B cell (primary cell): ENCODE measurements around the gene DDOST. TPM values are rescaled to one million over a fixed set of nuclear protein-coding genes. Genes with fewer than 3 reads are reported as not detected.

Experiments
- ATAC-seq: fragments of 200-7000 bp; cut with Tn5 transposase; one replicate; pipeline ENCODE4 v1.10.0; 2021; ENCODE audit warnings: low read depth, mild to moderate bottlenecking, moderate number of reproducible peaks, moderate library complexity
- CTCF ChIA-PET: fragments of 350-600 bp; sonication (Branson Sonifier 250); formaldehyde crosslinking; loops from one replicate; lab custom pipeline; 2021; ENCODE audit warnings: antibody characterized with exemption, inconsistent platforms; lab: Charles Lee
- POLR2A ChIA-PET: fragments of 350-600 bp; sonication (Branson Sonifier 250); formaldehyde crosslinking; loops from one replicate; lab custom pipeline; 2021; ENCODE audit warnings: antibody characterized with exemption; lab: Charles Lee
- DNase-seq: peaks from one replicate; pipeline ENCODE4 v3.0.0; 2013
- H2AFZ ChIP-seq: 2 replicates; pipeline ENCODE4 v1.6.1; 2012; ENCODE audit warnings: mild to moderate bottlenecking, low read depth, low read length; ENCODE audit not compliant: insufficient read depth, poor library complexity, severe bottlenecking
- H3K27ac ChIP-seq, 2 donors: 1 replicate in 1 of 2; 2 replicates in 1 of 2; pipeline ENCODE4 v1.5.1; 2012 to 2013; ENCODE audit warnings: low read length in 2 of 2, mild to moderate bottlenecking in 2 of 2, moderate library complexity in 1 of 2
- H3K27me3 ChIP-seq, 4 experiments: fragments of 200-600 bp in 1 of 4; sonication (generic) in 1 of 4; replicated peaks in 1 of 4; 1 replicate in 2 of 4; 2 replicates in 2 of 4; pipeline versions ENCODE4 v1.6.1 to v1.7.0; 2013 to 2016; ENCODE audit warnings: low read length in 3 of 4, mild to moderate bottlenecking in 2 of 4, mixed read lengths in 1 of 4, moderate library complexity in 1 of 4; ENCODE audit not compliant: insufficient read depth in 4 of 4, control insufficient read depth in 3 of 4; ENCODE audit errors: control extremely low read depth in 1 of 4
- H3K36me3 ChIP-seq, 2 experiments: replicated peaks in 1 of 2; 1 replicate in 1 of 2; 2 replicates in 1 of 2; pipeline versions ENCODE4 v1.6.1 to v1.7.1; 2013; ENCODE audit warnings: low read length in 1 of 2; ENCODE audit not compliant: insufficient read depth in 2 of 2, control insufficient read depth in 1 of 2; ENCODE audit errors: control extremely low read depth in 1 of 2, extremely low read depth in 1 of 2
- H3K4me1 ChIP-seq, 2 donors: fragments of 200-600 bp in 1 of 2; sonication (generic) in 1 of 2; 1 replicate in 1 of 2; 2 replicates in 1 of 2; pipeline versions ENCODE4 v1.5.1 to v1.6.1; 2013 to 2017; ENCODE audit warnings: low read length in 2 of 2; ENCODE audit not compliant: control insufficient read depth in 2 of 2, insufficient read depth in 2 of 2
- H3K4me2 ChIP-seq: replicated peaks from 2 replicates; pipeline ENCODE3; 2012; ENCODE audit warnings: mild to moderate bottlenecking, low read depth, low read length; ENCODE audit not compliant: poor library complexity, severe bottlenecking
- H3K4me3 ChIP-seq, 5 experiments: fragments of 200-600 bp in 1 of 5; sonication (generic) in 1 of 5; 1 replicate in 3 of 5; 2 replicates in 2 of 5; pipeline versions ENCODE4 v1.5.1 to v1.7.0; 2011 to 2016; ENCODE audit warnings: low read length in 4 of 5, mild to moderate bottlenecking in 4 of 5, low read depth in 2 of 5, control low read depth in 1 of 5, moderate library complexity in 1 of 5; ENCODE audit not compliant: insufficient read depth in 1 of 5; ENCODE audit errors: control extremely low read depth in 1 of 5, extremely low read depth in 1 of 5
- H3K79me2 ChIP-seq: fragments of 200-600 bp; sonication (generic); one replicate; pipeline ENCODE4 v1.6.0; 2016; ENCODE audit warnings: low read length; ENCODE audit not compliant: control insufficient read depth, insufficient read depth
- H3K9ac ChIP-seq: fragments of 200-600 bp; sonication (generic); 2 replicates; pipeline ENCODE4 v1.6.1; 2017; ENCODE audit warnings: mild to moderate bottlenecking, low read length, moderate library complexity
- H3K9me3 ChIP-seq, 3 donors: one replicate each; pipeline versions ENCODE4 v1.6.1 to v1.7.1; 2013; ENCODE audit warnings: low read length in 2 of 3; ENCODE audit not compliant: control insufficient read depth in 2 of 3, insufficient read depth in 1 of 3; ENCODE audit errors: control extremely low read depth in 1 of 3
- H4K20me1 ChIP-seq: 2 replicates; pipeline ENCODE4 v1.6.0; 2012; ENCODE audit warnings: mild to moderate bottlenecking, low read length; ENCODE audit not compliant: insufficient read depth, control insufficient read depth, poor library complexity, severe bottlenecking
- H3K27ac Mint-ChIP-seq: one replicate; pipeline ENCODE4 v1.8.0; 2021; ENCODE audit warnings: mixed read lengths
- H3K27me3 Mint-ChIP-seq: one replicate; pipeline ENCODE4 v1.8.0; 2021; ENCODE audit warnings: mixed read lengths
- H3K4me1 Mint-ChIP-seq: one replicate; pipeline ENCODE4 v1.8.0; 2021; ENCODE audit warnings: mixed read lengths
- H3K4me3 Mint-ChIP-seq: one replicate; pipeline ENCODE4 v1.8.0; 2021; ENCODE audit warnings: mixed read lengths
- H3K9me3 Mint-ChIP-seq: one replicate; pipeline ENCODE4 v1.8.0; 2022; ENCODE audit warnings: mixed read lengths; ENCODE audit not compliant: insufficient read depth
- EZH2 ChIP-seq: IDR thresholded peaks from 2 replicates; pipeline ENCODE4 v1.6.1; 2012; ENCODE audit warnings: borderline replicate concordance, low read depth, mild to moderate bottlenecking, moderate library complexity, low read length; ENCODE audit not compliant: insufficient read depth, poor library complexity, severe bottlenecking
- WGBS: methylation state at CpG from one replicate; pipeline ENCODE4 v1.1.5; 2013; ENCODE audit warnings: missing lambda C conversion rate; ENCODE audit not compliant: insufficient coverage; 5-methylcytosine and 5-hydroxymethylcytosine counted together
- intact Hi-C: fragments of 100-400 bp; cut with micrococcal nuclease; formaldehyde crosslinking; loops from one replicate; pipeline ENCODE4 v1.10.0; 2022
- polyA plus RNA-seq: library from polyadenylated mRNA; depleted of rRNA; stranded (reverse); fragments of >200 nt; gene quantifications from 2 replicates; pipeline ENCODE4 v1.2.3, GENCODE V29; 2012
- total RNA-seq, 2 donors: library from RNA; stranded (reverse); fragments of 120-200 nt in 1 of 2; gene quantifications; 1 replicate in 1 of 2; 2 replicates in 1 of 2; pipeline versions ENCODE4 v1.2.3 to v1.2.4, GENCODE V29; 2013 to 2022
- TF ChIP-seq, protein P1 (sequence below): fragments of 200-600 bp; IDR thresholded peaks from one replicate; pipeline ENCODE4 v1.8.0; 2022; ENCODE audit warnings: antibody characterized with exemption, mild to moderate bottlenecking

Gene DDOST
- total and polyA plus RNA-seq, 2 donors (not counting 1 experiment from before 2014, with no cell fraction given): 73.5 to 99.2 TPM

- Histone ChIP-seq H4K20me1 (no peaks in the 10 kb centered on the region), H3K79me2 (no peaks in the 10 kb centered on the region), H3K4me3 (no peak overlapping the region), H3K4me1 (no peaks in the 10 kb centered on the region), H3K27ac (no peak overlapping the region), H3K9ac (no peak overlapping the region), H2AFZ (no peak overlapping the region), H3K9me3 (no peaks in the 10 kb centered on the region), H3K27me3 (no peaks in the 10 kb centered on the region), H3K4me2 (no peak overlapping the region), H3K36me3 (peaks cover 0 to 12% of the 10 kb centered on the region in 2 experiments)
- intact Hi-C loops: no loop called here
- ChIA-PET POLR2A (no interaction called here), CTCF (interaction anchor here (2.3 to 4.4 kb wide), 2 partner anchors 9 to 117 kb away, joined by 8 to 27 read pairs; partner anchors contain the start of gene PINK1)
- Mint-ChIP-seq H3K27me3 (no peaks in the 10 kb centered on the region), H3K4me1 (no peaks in the 10 kb centered on the region), H3K9me3 (no peaks in the 10 kb centered on the region), H3K4me3 (no peak overlapping the region), H3K27ac (no peak overlapping the region)
- WGBS: 86% methylated on average over 10 of the region's 10 CpGs
- TF ChIP-seq, protein P1, sequence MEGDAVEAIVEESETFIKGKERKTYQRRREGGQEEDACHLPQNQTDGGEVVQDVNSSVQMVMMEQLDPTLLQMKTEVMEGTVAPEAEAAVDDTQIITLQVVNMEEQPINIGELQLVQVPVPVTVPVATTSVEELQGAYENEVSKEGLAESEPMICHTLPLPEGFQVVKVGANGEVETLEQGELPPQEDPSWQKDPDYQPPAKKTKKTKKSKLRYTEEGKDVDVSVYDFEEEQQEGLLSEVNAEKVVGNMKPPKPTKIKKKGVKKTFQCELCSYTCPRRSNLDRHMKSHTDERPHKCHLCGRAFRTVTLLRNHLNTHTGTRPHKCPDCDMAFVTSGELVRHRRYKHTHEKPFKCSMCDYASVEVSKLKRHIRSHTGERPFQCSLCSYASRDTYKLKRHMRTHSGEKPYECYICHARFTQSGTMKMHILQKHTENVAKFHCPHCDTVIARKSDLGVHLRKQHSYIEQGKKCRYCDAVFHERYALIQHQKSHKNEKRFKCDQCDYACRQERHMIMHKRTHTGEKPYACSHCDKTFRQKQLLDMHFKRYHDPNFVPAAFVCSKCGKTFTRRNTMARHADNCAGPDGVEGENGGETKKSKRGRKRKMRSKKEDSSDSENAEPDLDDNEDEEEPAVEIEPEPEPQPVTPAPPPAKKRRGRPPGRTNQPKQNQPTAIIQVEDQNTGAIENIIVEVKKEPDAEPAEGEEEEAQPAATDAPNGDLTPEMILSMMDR: no peak
- no peak for TF ChIP-seq EZH2
- no peak for ATAC-seq
- no peak for DNase-seq
Observed at GRCh38 chr1:20641975-20642374, 19.2 kb downstream of the DDOST start.

DNA sequence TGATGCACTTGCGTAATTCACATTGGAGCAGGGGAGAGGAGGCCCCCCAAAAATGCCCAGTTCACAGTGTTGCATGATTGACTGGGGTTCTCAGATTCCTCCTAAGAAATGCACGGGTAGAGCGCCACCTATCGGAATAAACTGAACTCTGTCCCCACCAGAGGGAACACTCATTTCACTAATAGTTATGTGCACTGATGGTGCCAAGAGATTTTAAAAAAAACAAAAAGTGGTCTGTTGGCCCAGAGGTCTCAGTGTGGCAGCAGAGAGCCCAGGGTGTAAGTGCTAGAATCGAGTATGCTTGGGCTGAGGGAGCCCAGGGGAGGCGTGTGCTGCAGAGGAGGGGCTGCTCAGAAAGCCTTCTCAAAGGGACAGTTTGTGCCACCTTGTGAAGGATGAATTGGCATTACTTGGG lies 21.0 kb downstream of the DDOST start:
- no peaks in the 10 kb centered on the region for H3K9me3 Mint-ChIP-seq
- H3K27ac Mint-ChIP-seq: no peak overlapping the region
- Histone ChIP-seq H4K20me1 (no peaks in the 10 kb centered on the region), H3K4me1 (no peaks in the 10 kb centered on the region), H3K9ac (no peak overlapping the region), H3K27ac (no peak overlapping the region), H2AFZ (no peak overlapping the region), H3K79me2 (no peaks in the 10 kb centered on the region), H3K4me2 (no peak overlapping the region), H3K27me3 (no peaks in the 10 kb centered on the region), H3K36me3 (peaks cover 0 to 12% of the 10 kb centered on the region in 2 experiments), H3K4me3 (no peak overlapping the region), H3K9me3 (no peaks in the 10 kb centered on the region)
- peak; percentile 74 for ATAC-seq
- H3K4me1 Mint-ChIP-seq: no peaks in the 10 kb centered on the region
- intact Hi-C loops: loop anchor here (1.0 kb wide), 1 partner anchor 118 kb away; no protein-coding TSS in a partner anchor
- WGBS: 71% methylated on average over 3 of the region's 6 CpGs
- no peak overlapping the region for H3K4me3 Mint-ChIP-seq
- POLR2A ChIA-PET: no interaction called here
- no peaks in the 10 kb centered on the region for H3K27me3 Mint-ChIP-seq
- peak; percentile 74 for DNase-seq
- TF ChIP-seq EZH2: no peak
- TF ChIP-seq, protein P1: peak; percentile 92
- CTCF ChIA-PET: interaction anchor here (0.7 to 4.4 kb wide), 3 partner anchors 10 to 115 kb away, joined by 3 to 27 read pairs (median 12); no protein-coding TSS in a partner anchor
